Activated B cell treated with CpG ODN at 0.5 μM for 24 hours (primary cell): ENCODE results near the gene PI4KA. TPM values are rescaled to one million over a fixed set of nuclear protein-coding genes. Genes with fewer than 3 reads are reported as not detected.
A peak's percentile ranks its signal among the peaks of the same experiment; 100 is the strongest.

Source experiments
- ATAC-seq: fragments of 200-7000 bp; cut with Tn5 transposase; one replicate; pipeline ENCODE4 v1.10.0; 2021; ENCODE audit warnings: low read depth, mild to moderate bottlenecking, moderate library complexity
- CTCF ChIA-PET: fragments of 350-600 bp; sonication (Branson Sonifier 250); formaldehyde crosslinking; loops from one replicate; lab custom pipeline; 2021; ENCODE audit warnings: antibody characterized with exemption; lab: Charles Lee
- POLR2A ChIA-PET: fragments of 350-600 bp; sonication (Branson Sonifier 250); formaldehyde crosslinking; loops from one replicate; lab custom pipeline; 2021; ENCODE audit warnings: antibody characterized with exemption; lab: Charles Lee
- DNase-seq: peaks from one replicate; pipeline ENCODE4 v3.0.0; 2022
- H3K27ac Mint-ChIP-seq: one replicate; pipeline ENCODE4 v1.8.0; 2020; ENCODE audit warnings: mixed read lengths
- H3K27me3 Mint-ChIP-seq: one replicate; pipeline ENCODE4 v1.8.0; 2021; ENCODE audit warnings: mixed read lengths
- H3K36me3 Mint-ChIP-seq: one replicate; pipeline ENCODE4 v1.8.0; 2021; ENCODE audit warnings: low read depth, mixed read lengths
- H3K4me1 Mint-ChIP-seq: one replicate; pipeline ENCODE4 v1.8.0; 2021; ENCODE audit warnings: mixed read lengths
- H3K4me3 Mint-ChIP-seq: one replicate; pipeline ENCODE4 v1.8.0; 2020; ENCODE audit warnings: mild to moderate bottlenecking, mixed read lengths
- H3K9me3 Mint-ChIP-seq: one replicate; pipeline ENCODE4 v1.8.0; 2020; ENCODE audit warnings: mixed read lengths
- intact Hi-C: fragments of 100-400 bp; cut with micrococcal nuclease; formaldehyde crosslinking; loops from one replicate; pipeline ENCODE4 v1.15.1; 2024
- total RNA-seq: library from RNA; stranded (reverse); gene quantifications from 2 replicates; pipeline ENCODE4 v1.2.3, GENCODE V29; 2022
- TF ChIP-seq, protein P1 (sequence below): fragments of 200-600 bp; IDR thresholded peaks from one replicate; pipeline ENCODE4 v1.8.0; 2022; ENCODE audit warnings: antibody characterized with exemption, mild to moderate bottlenecking

Gene PI4KA
- total RNA-seq, 1 donor from 2014 or later: 114 TPM

- intact Hi-C loops: no loop called here
- no peak for ATAC-seq
- no peaks in the 10 kb centered on the region for H3K9me3 Mint-ChIP-seq
- no peak overlapping the region for H3K4me3 Mint-ChIP-seq
- H3K4me1 Mint-ChIP-seq: peaks cover 12% of the 10 kb centered on the region
- no peak for DNase-seq
- H3K36me3 Mint-ChIP-seq: peaks cover 45% of the 10 kb centered on the region
- H3K27me3 Mint-ChIP-seq: no peaks in the 10 kb centered on the region
- ChIA-PET CTCF (no interaction called here), POLR2A (interaction anchor here (0.6 kb wide), 1 partner anchor 1092 kb away, joined by 3 read pairs; no protein-coding TSS in a partner anchor)
- TF ChIP-seq, protein P1, sequence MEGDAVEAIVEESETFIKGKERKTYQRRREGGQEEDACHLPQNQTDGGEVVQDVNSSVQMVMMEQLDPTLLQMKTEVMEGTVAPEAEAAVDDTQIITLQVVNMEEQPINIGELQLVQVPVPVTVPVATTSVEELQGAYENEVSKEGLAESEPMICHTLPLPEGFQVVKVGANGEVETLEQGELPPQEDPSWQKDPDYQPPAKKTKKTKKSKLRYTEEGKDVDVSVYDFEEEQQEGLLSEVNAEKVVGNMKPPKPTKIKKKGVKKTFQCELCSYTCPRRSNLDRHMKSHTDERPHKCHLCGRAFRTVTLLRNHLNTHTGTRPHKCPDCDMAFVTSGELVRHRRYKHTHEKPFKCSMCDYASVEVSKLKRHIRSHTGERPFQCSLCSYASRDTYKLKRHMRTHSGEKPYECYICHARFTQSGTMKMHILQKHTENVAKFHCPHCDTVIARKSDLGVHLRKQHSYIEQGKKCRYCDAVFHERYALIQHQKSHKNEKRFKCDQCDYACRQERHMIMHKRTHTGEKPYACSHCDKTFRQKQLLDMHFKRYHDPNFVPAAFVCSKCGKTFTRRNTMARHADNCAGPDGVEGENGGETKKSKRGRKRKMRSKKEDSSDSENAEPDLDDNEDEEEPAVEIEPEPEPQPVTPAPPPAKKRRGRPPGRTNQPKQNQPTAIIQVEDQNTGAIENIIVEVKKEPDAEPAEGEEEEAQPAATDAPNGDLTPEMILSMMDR: no peak
- no peak overlapping the region for H3K27ac Mint-ChIP-seq
These were observed 6.7 kb upstream of the PI4KA start for GRCh38 chr22:20865331-20865730.

GRCh38 chr22:20864186-20864908 is 5.7 kb upstream of the PI4KA start:
- H3K27ac Mint-ChIP-seq: no peak overlapping the region
- ChIA-PET CTCF (no interaction called here), POLR2A (no interaction called here)
- H3K36me3 Mint-ChIP-seq: peaks cover 40% of the 10 kb centered on the region
- no peak for ATAC-seq
- H3K27me3 Mint-ChIP-seq: no peaks in the 10 kb centered on the region
- H3K9me3 Mint-ChIP-seq: no peaks in the 10 kb centered on the region
- H3K4me3 Mint-ChIP-seq: no peak overlapping the region
- H3K4me1 Mint-ChIP-seq: peaks cover 18% of the 10 kb centered on the region
- TF ChIP-seq, protein P1: no peak
- DNase-seq: no peak
- intact Hi-C loops: no loop called here

GRCh38 chr22:20863366-20863765 is 4.8 kb upstream of the PI4KA start:
- no peaks in the 10 kb centered on the region for H3K9me3 Mint-ChIP-seq
- TF ChIP-seq, protein P1: no peak
- CTCF ChIA-PET: no interaction called here
- H3K4me3 Mint-ChIP-seq: no peak overlapping the region
- H3K4me1 Mint-ChIP-seq: peaks cover 22% of the 10 kb centered on the region
- DNase-seq (no peak), ATAC-seq (no peak)
- POLR2A ChIA-PET: no interaction called here
- H3K27ac Mint-ChIP-seq: no peak overlapping the region
- no peaks in the 10 kb centered on the region for H3K27me3 Mint-ChIP-seq
- intact Hi-C loops: no loop called here
- peaks cover 32% of the 10 kb centered on the region for H3K36me3 Mint-ChIP-seq

- Mint-ChIP-seq H3K36me3 (peaks cover 29% of the 10 kb centered on the region), H3K27ac (no peak overlapping the region), H3K9me3 (no peaks in the 10 kb centered on the region), H3K27me3 (no peaks in the 10 kb centered on the region), H3K4me3 (no peak overlapping the region), H3K4me1 (peaks cover 27% of the 10 kb centered on the region)
- TF ChIP-seq, protein P1: no peak
- CTCF ChIA-PET: no interaction called here
- DNase-seq (no peak), ATAC-seq (no peak)
- intact Hi-C loops: no loop called here
- POLR2A ChIA-PET: interaction anchor here (0.6 kb wide), 2 partner anchors 21 to 534 kb away, joined by 3 to 4 read pairs; no protein-coding TSS in a partner anchor
These were observed 3.9 kb upstream of the PI4KA start for GRCh38 chr22:20862540-20862939.

- ATAC-seq (no peak), DNase-seq (no peak)
- ChIA-PET POLR2A (no interaction called here), CTCF (no interaction called here)
- TF ChIP-seq, protein P1: no peak
- intact Hi-C loops: loop anchor here (2.0 to 5.0 kb wide), 4 partner anchors 157 to 1567 kb away; partner anchors contain the start of genes CLTCL1, ZDHHC8 and ZNF74
- Mint-ChIP-seq H3K4me3 (peak overlapping the region; percentile 84), H3K36me3 (peaks cover 18% of the 10 kb centered on the region), H3K27me3 (no peaks in the 10 kb centered on the region), H3K27ac (peak overlapping the region; percentile 56), H3K9me3 (no peaks in the 10 kb centered on the region), H3K4me1 (peaks cover 42% of the 10 kb centered on the region)
These were observed 1.0 kb upstream of the PI4KA start for GRCh38 chr22:20859615-20860014.
